ENCODE results near the gene EEF1A2. TPM values are rescaled to one million over a fixed set of nuclear protein-coding genes. Genes with fewer than 3 reads are reported as not detected.

EEF1A2 gene
- under 1 TPM in 1 of 2 experiments, not detected in 1; 0.13 TPM for total RNA-seq

DNA sequence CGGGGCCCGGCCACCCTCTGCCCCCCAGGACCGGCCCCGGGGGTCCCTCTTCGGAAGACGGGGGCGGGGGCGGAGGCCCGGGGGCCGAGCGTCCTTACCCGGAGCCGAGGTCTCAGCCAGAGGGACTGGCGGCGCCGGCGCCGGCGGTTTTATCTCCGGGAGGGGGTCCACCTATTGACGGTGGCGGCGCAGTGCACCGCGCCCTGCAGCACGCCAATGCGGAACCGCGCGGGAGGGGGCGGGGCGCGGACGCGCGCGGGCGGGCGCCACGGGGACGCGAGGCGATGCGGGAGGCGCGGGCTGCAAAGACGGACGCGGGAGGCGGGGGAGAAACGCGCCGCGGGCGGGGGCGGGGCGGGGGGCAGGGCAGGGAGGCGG, at the start of gene EEF1A2:
TSS of gene EEF1A2 (minus strand) at position 124 of the 378 bp plus-strand sequence. CDS start 1,320 bp downstream, outside the sequence.
- CTCF ChIA-PET, result no interaction called here
- POLR2A ChIA-PET, result no interaction called here

DNA sequence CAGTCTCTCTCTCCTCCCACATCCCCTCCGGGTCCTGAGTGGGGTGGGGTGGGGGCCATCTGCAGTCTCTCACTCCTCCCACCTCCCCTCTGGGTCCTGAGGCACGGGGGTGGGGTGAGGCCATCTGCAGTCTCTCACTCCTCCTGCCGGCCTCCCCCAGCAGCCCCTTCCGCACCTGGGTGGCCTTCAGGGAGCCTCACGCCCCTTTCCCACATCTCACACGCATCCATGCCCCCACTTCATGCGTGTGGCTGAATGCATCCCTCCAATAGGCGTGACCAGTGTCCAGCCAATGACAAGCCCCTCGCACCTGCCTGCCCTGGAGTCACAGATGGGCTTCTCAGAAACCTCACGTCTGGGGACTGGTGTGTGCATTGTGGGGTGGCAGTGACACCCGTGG, 49.7 kb upstream of the EEF1A2 start:
- ChIA-PET CTCF (no interaction called here), POLR2A (no interaction called here)

DNA sequence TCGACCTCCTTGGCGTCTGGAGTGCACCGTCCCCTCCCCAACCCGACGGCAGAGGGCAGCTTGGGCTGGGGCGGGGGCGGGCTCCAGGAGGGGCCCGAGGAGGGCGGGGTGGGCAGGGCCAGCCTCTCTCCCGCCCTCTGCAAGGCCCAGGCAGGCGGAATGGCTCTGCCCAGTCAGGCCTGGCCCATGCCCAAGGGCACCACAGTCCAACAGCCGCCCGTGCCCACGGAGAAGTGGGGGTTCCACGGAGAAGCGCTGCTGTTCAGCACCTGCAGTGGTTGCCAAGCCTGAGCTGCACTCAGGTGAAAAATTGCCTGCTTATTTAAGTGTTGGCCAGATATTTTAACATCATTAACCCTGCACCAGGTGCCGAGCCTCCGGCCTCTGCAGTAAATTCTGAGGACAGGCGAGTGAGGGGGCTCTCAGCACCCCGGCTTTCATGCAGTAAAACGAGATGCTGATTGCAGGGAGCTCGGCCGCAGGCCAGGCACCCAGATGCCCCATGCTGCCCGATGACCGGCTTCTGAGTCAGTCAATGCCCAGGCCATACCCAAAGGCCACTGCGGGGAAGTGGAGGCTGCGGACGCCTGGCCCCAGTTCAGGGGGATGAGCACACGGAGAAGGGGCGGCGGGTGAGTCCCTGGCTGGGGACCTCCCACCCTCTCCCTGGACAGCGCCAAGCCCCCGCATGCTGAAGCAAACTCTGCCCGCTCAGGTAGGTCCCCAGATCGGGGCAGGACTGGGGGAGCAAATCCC, 49.0 kb upstream of the EEF1A2 start, which contains the start of gene SRMS:
TSS of gene SRMS (minus strand) at position 25 of the 756 bp plus-strand sequence. CDS start 286 bp downstream, outside the sequence.
- ChIA-PET POLR2A (no interaction called here), CTCF (interaction anchor here (1.5 kb wide), 1 partner anchor 113 kb away, joined by 3 read pairs; no protein-coding TSS in a partner anchor)

DNA sequence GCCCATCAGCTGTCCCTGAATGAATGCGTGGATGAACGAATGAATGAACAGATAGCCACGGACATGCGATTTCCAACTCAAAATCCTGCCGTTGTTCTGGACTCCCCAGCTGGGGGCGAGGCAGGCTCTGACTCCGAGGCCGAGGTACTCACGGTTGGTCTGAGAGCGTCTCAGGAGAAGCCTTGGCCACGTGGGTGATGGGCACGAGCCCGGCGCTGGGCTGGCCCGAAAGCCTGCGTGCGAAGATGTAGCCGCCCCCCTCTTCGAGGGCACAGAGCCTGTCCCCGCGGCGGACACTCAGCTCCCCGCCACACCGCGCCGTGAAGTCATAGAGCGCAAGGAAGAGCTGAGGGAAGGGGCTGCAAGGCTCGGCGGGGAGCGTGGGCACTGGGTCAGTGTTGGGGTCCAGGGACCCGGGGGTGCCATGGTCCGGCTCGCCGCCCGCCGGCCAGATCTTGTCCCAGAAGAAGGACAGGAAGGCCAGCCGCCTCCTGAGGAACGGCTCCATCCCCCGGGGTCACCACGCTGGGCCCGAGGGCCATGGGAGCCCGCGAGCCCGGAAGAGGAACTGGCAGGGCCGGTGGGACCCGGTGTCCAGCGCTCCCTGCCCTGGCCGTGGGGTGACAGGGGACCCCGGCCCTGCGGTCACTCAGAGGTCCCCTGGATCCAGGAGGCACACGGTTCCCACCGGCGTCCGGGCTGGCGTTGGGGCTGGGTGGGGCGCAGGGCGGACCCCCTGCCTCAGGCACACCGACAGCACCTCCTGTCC, 48.3 kb upstream of the EEF1A2 start:
- ChIA-PET POLR2A (no interaction called here), CTCF (interaction anchor here (1.5 kb wide), 2 partner anchors 9 to 114 kb away, joined by 3 read pairs; partner anchors contain the start of gene PTK6)

DNA sequence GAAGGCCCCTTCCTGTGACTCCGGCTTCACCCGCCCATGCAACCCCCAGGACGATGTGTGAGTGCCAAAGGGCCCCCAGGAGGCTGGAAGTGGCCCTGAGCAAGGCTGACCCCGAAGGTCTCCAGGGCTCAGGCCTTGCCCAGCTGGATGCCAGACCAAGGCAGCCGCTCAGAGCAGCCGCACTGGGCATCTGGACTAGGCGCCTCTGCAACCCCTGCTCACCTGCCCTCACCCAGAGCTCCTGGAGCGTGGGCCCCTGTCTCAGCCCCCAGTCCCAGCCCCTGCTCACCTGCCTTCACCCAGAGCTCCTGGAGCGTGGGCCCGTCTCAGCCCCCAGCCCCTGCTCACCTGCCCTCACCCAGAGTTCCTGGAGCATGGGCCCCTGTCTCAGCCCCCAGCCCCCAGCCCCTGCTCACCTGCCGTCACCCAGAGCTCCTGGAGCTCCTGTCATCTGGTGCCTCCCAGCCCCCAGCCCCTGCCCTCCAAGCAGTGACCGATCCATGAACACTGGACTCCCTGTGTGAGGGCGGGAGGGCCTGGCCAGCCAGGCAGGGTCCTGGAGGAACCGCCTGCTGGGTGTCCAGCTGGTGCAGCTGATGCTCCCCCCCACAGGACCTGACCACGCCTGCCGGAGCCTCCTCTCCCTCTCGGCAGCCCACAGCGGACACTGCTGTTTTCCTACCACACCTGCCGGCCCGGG, 47.5 kb upstream of the EEF1A2 start:
- ChIA-PET CTCF (interaction anchor here (1.5 kb wide), 2 partner anchors 9 to 115 kb away, joined by 3 read pairs; partner anchors contain the start of gene PTK6), POLR2A (interaction anchor here (1.0 kb wide), 1 partner anchor 192 kb away, joined by 3 read pairs; no protein-coding TSS in a partner anchor)

DNA sequence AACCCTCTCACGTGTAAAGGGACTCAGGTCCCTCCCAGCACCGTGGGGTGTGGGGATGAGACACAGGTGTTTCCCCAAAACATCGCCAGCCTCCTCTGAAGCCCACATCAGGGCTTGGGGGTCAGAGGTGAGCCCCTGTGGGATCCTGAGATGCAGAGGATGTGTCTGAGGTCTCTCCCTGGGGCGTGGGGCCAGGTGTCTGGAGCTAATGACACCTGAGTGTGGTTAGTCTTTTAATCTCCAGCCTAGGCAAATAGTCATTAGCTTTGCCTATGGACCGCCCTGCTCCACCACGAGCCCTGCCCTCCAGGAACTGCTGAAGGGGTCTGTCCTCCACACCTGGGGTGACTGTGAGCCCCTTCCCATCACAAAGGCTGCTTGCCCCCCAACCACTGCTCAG, 46.9 kb upstream of the EEF1A2 start:
- CTCF ChIA-PET, result interaction anchor here (1.5 kb wide), 1 partner anchor 8 kb away, joined by 3 read pairs; the partner anchor contains the start of gene PTK6
- POLR2A ChIA-PET, result interaction anchor here (1.0 kb wide), 1 partner anchor 192 kb away, joined by 3 read pairs; no protein-coding TSS in a partner anchor

DNA sequence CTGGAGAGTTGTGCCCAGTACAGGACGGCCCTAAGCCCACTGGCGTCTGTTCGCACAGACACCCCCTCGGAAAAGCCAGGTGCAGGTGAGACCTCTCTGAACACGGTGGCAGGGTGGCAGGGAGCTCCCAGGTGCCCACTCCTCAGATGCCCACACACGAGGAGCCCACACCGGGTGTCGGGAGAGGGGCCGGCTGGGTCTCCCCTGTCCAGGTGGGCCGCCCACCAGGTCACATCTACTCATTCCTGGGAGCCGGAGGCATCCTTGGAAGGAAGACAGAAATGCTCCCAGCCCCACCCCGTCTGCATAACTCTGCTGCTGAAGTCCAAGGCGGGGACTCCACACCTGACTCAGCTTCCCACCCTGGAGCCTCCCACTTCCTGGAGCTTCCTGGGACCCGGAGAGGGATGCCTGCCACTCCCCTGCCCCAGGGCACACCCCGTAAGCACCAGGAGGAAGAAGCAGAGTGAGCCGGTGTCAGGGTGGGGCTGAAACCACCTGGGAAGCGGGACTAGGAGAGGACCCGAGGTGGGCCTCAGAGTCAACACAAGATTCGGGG, 46.2 kb upstream of the EEF1A2 start:
- CTCF ChIA-PET, result no interaction called here
- POLR2A ChIA-PET, result interaction anchor here (1.0 kb wide), 1 partner anchor 193 kb away, joined by 3 read pairs; no protein-coding TSS in a partner anchor

DNA sequence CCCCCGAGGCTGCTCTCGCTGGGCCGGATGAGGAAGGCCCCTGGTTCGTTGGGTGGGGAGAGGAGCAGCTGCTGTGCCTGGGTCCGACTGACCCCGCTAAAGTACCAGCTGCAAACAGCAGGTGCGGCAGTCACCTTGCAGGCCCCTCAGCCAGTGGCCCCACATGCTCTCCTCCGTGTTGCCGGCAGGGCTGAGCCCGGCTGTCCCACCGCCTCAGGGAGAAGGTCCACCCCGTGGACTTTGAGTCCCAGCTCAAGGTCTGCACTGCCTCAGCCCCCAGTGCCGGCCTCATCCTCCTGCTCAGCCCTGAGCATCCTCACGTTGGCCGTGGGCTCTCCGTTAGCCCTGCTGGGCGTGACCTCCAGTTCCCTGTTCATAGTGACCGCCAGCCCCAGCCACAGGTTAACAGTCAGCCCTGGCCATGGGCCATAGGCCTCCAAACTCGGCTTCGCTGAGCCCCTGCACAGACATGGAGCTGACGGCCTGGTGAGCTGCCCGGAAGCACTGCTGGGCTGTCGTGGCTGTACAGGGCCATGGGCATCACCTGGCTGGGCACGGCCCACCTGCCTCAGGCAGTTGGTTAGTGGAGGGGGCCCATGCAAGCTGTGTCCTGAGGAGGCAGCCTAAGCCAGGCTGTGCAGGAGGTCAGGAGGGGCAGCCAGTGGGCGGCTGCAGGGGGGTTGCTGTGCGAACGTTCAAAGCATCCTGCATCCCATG, 45.5 kb upstream of the EEF1A2 start:
- ChIA-PET CTCF (interaction anchor here (1.0 kb wide), 1 partner anchor 48 kb away, joined by 3 read pairs; no protein-coding TSS in a partner anchor), POLR2A (no interaction called here)

DNA sequence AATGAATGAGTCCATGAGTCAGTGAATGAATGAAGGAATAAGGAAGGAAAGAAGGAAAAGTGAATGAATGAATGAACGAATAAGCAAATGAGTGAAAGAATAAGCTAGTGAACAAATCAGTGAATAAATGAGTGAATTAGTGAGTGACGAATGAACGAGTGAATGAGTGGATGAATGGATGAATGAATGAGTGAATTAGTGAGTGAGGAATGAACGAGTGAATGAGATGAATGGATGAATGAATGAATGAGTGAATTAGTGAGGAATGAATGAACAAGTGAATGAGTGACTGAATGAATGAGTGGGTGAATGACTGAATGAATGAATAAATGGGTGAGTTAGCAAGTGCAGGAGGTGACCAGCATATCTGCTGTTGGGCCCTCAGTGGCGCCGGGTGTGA, 44.9 kb upstream of the EEF1A2 start:
- CTCF ChIA-PET, result interaction anchor here (1.0 kb wide), 1 partner anchor 47 kb away, joined by 3 read pairs; no protein-coding TSS in a partner anchor

DNA sequence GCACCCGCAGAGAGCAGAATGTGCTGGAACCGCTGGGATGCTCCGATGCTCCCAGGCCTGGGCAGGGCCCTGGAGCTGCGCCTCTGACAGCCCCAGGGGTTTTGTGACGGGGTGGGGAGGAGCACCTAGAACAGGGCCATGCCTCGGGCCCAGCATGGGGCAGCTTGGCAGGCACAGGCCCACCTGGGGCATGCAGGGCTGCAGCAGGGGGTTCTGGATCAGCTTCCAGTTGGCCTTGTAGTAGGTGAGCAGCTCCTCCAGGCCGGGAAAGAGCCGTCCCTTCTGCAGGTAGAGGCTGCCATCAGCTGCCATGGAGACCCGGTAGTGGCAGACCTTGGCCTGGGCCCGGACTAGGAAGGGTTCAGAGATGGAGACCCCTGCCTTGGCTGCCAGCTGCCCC, 44.2 kb upstream of the EEF1A2 start:
- ChIA-PET CTCF (no interaction called here), POLR2A (no interaction called here)

More for the DNA sequence above, 44.9 kb upstream of the EEF1A2 start:
- POLR2A ChIA-PET, result interaction anchor here (0.6 kb wide), 1 partner anchor 82 kb away, joined by 7 read pairs; no protein-coding TSS in a partner anchor

DNA sequence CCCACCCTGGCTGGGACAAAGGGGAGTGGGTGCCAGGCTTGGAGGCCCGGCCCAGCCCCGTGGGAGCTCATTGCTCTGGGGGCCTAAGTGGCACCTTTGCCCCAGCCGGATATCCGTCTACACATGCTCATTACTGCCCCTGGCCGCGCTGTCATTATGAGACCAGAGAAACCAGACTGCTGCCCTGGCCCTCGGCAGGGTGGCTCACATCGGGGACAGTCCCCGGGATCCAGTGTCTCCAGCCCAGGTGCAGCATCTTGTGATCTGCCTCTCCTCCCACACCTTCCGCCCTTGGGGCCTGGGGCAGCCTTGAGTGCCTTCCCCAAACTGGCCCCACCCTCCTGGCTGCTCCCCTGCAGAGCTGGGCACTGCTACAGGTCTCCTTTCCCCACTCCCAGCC, 43.8 kb upstream of the EEF1A2 start:
- POLR2A ChIA-PET, result no interaction called here

DNA sequence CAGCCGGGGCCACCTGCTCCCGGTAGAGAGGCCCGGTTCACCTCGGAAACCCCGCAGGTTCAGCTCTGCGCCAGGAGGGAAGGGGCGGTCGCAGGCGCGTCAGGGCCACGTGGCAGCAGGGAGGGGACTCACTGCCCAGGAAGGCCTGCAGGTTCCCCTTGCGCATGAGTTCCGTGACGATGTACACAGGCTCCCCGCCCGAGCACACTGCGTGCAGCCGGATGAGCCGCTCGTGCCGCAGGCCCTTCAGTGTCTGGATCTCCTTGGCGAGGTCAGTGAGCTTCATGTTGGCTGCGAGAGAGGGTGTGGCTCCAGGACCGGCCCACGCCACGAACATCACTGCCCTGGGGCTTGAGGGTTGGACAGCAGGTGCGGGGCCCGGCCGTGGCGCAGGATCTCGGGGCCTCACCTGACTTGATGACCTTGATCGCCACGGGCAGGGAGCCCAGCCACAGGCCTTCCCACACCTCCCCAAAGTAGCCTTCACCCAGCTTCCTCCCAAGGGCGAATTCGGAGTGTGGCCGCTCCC, 43.2 kb upstream of the EEF1A2 start:
- POLR2A ChIA-PET, result no interaction called here
- CTCF ChIA-PET, result no interaction called here

More for the DNA sequence above, 43.8 kb upstream of the EEF1A2 start:
- CTCF ChIA-PET, result no interaction called here

DNA sequence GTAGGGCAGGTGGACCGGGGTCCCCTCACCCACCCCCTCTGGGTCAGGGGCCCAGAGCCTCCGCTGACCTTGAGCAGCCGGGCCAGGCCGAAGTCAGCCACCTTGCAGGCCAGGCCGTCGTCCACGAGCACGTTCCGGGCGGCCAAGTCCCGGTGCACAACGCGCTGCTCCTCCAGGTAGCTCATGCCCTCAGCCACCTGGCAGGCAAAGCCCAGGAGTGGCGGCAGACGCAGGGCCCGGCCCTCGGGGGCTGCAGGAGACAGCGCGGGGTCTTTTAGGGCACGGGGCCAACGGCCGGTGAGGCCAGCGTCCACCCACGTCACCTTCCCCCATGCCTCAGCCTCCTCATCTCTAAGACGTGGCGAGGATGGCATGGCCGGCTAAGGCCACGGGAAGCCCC, 42.5 kb upstream of the EEF1A2 start:
- CTCF ChIA-PET, result interaction anchor here (0.6 kb wide), 1 partner anchor 91 kb away, joined by 3 read pairs; no protein-coding TSS in a partner anchor

DNA sequence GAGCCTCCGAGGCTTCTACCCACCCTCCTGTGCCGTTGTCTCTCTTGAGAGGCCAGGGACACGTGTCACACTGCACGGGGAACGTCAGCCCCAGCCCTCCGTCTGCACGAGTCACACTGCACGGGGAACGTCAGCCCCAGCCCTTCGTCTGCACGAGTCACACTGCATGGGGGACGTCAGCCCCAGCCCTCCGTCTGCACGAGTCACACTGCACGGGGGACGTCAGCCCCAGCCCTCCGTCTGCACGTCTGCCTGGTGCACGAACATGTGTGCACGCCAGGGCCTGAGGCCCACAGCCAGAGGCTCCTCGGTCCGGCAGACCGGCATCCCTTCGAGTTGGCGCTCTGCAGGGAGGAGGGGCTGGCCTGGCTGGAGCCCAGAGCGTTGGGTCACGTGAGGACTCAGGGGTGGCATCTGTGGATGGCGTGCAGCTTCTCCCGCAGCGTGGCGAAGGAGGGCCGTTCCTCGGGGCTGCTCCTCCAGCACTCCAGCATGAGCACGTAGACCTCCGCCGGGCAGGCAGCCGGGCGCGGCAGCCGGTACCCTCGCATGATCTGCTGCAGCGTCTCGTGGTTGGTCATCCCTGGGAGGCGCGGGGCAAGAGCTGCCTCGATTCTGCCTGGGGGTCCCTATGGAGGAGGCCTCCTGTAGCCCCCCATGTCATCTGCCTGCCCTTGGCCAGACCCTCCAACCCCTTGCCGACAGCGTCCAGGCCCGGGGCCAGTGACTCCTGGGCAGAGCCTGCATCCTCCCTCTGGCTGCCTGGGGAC, 41.7 kb upstream of the EEF1A2 start:
- ChIA-PET POLR2A (no interaction called here), CTCF (interaction anchor here (0.6 to 1.2 kb wide), 3 partner anchors 92 to 323 kb away, joined by 3 read pairs; no protein-coding TSS in a partner anchor)

More for the DNA sequence above, 42.5 kb upstream of the EEF1A2 start:
- POLR2A ChIA-PET, result no interaction called here

DNA sequence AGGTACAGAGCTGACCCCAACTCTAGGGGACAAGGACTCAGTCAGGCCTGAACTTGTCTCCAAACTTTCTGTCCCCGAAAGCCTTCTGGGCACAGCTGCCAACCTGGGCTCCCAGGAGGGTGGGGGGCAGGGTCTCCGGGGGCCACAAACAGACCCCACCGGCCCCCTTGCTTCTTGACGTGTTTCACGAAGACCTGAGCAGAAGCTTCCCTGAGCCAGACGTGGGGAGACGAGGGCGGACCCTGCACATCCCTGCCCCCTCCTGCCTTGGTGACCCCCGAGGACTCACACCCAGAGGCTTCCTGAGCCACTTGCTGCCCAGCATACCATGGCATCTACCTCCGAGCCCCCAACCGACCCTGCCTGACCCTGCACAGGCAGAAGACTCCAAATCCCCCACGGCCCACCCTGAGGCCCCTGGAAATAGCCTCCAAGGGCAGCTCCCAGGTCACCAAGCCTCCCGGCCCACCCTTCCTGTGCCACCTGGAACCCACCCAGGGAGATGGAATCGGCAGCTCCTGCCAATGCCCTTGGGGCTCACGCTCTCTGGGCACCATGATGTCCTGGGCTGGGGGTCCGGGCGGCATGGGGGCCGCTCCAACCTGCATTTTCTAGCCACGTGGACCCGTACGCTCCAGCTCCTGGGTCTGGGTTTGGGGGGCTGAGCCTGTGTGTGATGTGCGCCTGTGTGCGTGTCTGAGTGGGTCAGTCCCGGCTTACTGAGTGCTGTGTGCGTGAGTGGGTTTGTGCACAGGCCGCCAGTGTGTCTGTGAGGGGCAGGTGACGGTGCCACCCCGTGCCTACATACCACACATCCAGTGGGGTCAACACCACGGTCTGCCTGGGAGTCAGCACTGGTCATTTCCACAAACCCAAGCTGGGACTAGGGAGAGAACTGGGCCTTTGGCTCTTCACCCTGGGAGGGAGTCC, 40.8 kb upstream of the EEF1A2 start:
- CTCF ChIA-PET, result interaction anchor here (0.8 to 1.6 kb wide), 5 partner anchors 16 to 324 kb away, joined by 3 to 5 read pairs (median 3); no protein-coding TSS in a partner anchor
- POLR2A ChIA-PET, result no interaction called here

DNA sequence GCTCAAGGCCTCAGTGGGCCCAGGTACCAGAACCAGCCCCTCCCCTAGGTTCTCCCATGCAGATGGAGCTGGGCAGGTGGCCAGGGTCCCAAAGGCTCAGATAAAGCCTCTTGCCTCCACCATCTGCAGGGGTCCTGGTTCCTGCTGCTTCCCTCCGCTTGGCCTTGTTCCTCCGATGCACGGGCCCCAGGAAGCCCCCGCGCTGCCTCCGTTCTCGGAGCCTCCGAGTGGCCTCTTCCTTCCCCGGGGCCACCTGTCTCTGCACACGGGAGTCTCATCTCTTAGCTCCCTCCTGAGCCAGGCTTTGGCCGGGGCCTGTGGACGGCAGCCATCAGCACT, 40.2 kb upstream of the EEF1A2 start:
- CTCF ChIA-PET, result interaction anchor here (1.3 to 2.5 kb wide), 8 partner anchors 17 to 326 kb away, joined by 3 to 14 read pairs (median 5); partner anchors contain the start of gene TPD52L2

More for the DNA sequence above, 40.2 kb upstream of the EEF1A2 start:
- POLR2A ChIA-PET, result interaction anchor here (1.9 kb wide), 1 partner anchor 14 kb away, joined by 7 read pairs; no protein-coding TSS in a partner anchor
